IPS-20b (cell line): ENCODE data around the gene CD2AP.

Experiments used
- H3K27ac ChIP-seq: one replicate; pipeline ENCODE4 v1.5.1; 2013; ENCODE audit warnings: low read length
- H3K27me3 ChIP-seq: 2 replicates; pipeline ENCODE4 v1.6.1; 2013; ENCODE audit warnings: mild to moderate bottlenecking, low read length, inconsistent platforms; ENCODE audit not compliant: insufficient read depth
- H3K36me3 ChIP-seq: 2 replicates; pipeline ENCODE4 v1.6.1; 2013; ENCODE audit warnings: low read depth, mild to moderate bottlenecking, inconsistent platforms, low read length, moderate library complexity; ENCODE audit not compliant: insufficient read depth
- H3K4me1 ChIP-seq: 2 replicates; pipeline ENCODE4 v1.6.1; 2013; ENCODE audit warnings: mild to moderate bottlenecking, control low read depth, inconsistent platforms, low read length, moderate library complexity; ENCODE audit not compliant: insufficient read depth
- H3K4me3 ChIP-seq: 2 replicates; pipeline ENCODE4 v1.5.1; 2013; ENCODE audit warnings: mild to moderate bottlenecking, low read length, inconsistent platforms
- H3K9ac ChIP-seq: 2 replicates; pipeline ENCODE4 v1.6.1; 2013; ENCODE audit warnings: low read depth, mild to moderate bottlenecking, inconsistent platforms, low read length, moderate library complexity
- H3K9me3 ChIP-seq: 2 replicates; pipeline ENCODE4 v1.6.1; 2013; ENCODE audit warnings: mild to moderate bottlenecking, low read depth, low read length, inconsistent platforms; ENCODE audit not compliant: insufficient read depth

Gene CD2AP

GRCh38 chr6:47484616-47485015 lies 7.0 kb downstream of the CD2AP start:
- Histone ChIP-seq H3K4me3 (no peak overlapping the region), H3K27me3 (no peaks in the 10 kb centered on the region), H3K9me3 (no peaks in the 10 kb centered on the region), H3K36me3 (no peaks in the 10 kb centered on the region), H3K27ac (no peak overlapping the region), H3K4me1 (peaks cover 32% of the 10 kb centered on the region), H3K9ac (no peak overlapping the region)

GRCh38 chr6:47485083-47485482 lies 7.5 kb downstream of the CD2AP start:
- Histone ChIP-seq H3K36me3 (no peaks in the 10 kb centered on the region), H3K27me3 (no peaks in the 10 kb centered on the region), H3K9ac (no peak overlapping the region), H3K4me1 (peaks cover 30% of the 10 kb centered on the region), H3K9me3 (no peaks in the 10 kb centered on the region), H3K27ac (no peak overlapping the region), H3K4me3 (no peak overlapping the region)

- no peak overlapping the region for H3K9ac ChIP-seq
- H3K27ac ChIP-seq: no peak overlapping the region
- peaks cover 25% of the 10 kb centered on the region for H3K4me1 ChIP-seq
- H3K9me3 ChIP-seq: no peaks in the 10 kb centered on the region
- no peaks in the 10 kb centered on the region for H3K27me3 ChIP-seq
- H3K4me3 ChIP-seq: no peak overlapping the region; the same call in 1 of the 2 replicates
- no peaks in the 10 kb centered on the region for H3K36me3 ChIP-seq
Observed at GRCh38 chr6:47485491-47486135, 8.0 kb downstream of the CD2AP start.

- Histone ChIP-seq H3K4me3 (no peak overlapping the region), H3K27ac (no peak overlapping the region), H3K9me3 (no peaks in the 10 kb centered on the region), H3K9ac (no peak overlapping the region), H3K4me1 (peaks cover 26% of the 10 kb centered on the region; the same call in 1 of the 2 replicates), H3K27me3 (no peaks in the 10 kb centered on the region), H3K36me3 (no peaks in the 10 kb centered on the region)
Observed at GRCh38 chr6:47489995-47490394, 12.4 kb downstream of the CD2AP start.

- H3K9me3 ChIP-seq: no peaks in the 10 kb centered on the region
- no peaks in the 10 kb centered on the region for H3K27me3 ChIP-seq
- H3K4me1 ChIP-seq: peaks cover 31% of the 10 kb centered on the region; the same call in 1 of the 2 replicates
- H3K4me3 ChIP-seq: no peak overlapping the region
- no peak overlapping the region for H3K27ac ChIP-seq
- no peaks in the 10 kb centered on the region for H3K36me3 ChIP-seq
- no peak overlapping the region for H3K9ac ChIP-seq
Observed at GRCh38 chr6:47490676-47491075, 13.1 kb downstream of the CD2AP start.

GRCh38 chr6:47492355-47492754 lies 14.8 kb downstream of the CD2AP start:
- Histone ChIP-seq H3K36me3 (no peaks in the 10 kb centered on the region), H3K9ac (no peak overlapping the region), H3K4me1 (peaks cover 30% of the 10 kb centered on the region; the same call in 1 of the 2 replicates), H3K9me3 (no peaks in the 10 kb centered on the region), H3K27me3 (no peaks in the 10 kb centered on the region), H3K27ac (no peak overlapping the region), H3K4me3 (no peak overlapping the region)

- H3K9ac ChIP-seq: no peak overlapping the region
- H3K4me3 ChIP-seq: no peak overlapping the region
- H3K27ac ChIP-seq: no peak overlapping the region
- H3K9me3 ChIP-seq: no peaks in the 10 kb centered on the region
- no peaks in the 10 kb centered on the region for H3K27me3 ChIP-seq
- no peaks in the 10 kb centered on the region for H3K36me3 ChIP-seq
- peaks cover 42% of the 10 kb centered on the region; the same call in 1 of the 2 replicates for H3K4me1 ChIP-seq
Observed at GRCh38 chr6:47495207-47495606, 17.6 kb downstream of the CD2AP start.

GRCh38 chr6:47495954-47496545 lies 18.5 kb downstream of the CD2AP start:
- Histone ChIP-seq H3K9me3 (no peaks in the 10 kb centered on the region), H3K9ac (no peak overlapping the region), H3K36me3 (no peaks in the 10 kb centered on the region), H3K4me1 (peaks cover 45% of the 10 kb centered on the region; the same call in 1 of the 2 replicates), H3K27ac (no peak overlapping the region), H3K27me3 (no peaks in the 10 kb centered on the region), H3K4me3 (no peak overlapping the region)

- no peaks in the 10 kb centered on the region for H3K9me3 ChIP-seq
- no peak overlapping the region for H3K27ac ChIP-seq
- H3K4me1 ChIP-seq: peaks cover 45% of the 10 kb centered on the region; the same call in 1 of the 2 replicates
- H3K36me3 ChIP-seq: no peaks in the 10 kb centered on the region
- no peak overlapping the region for H3K4me3 ChIP-seq
- no peaks in the 10 kb centered on the region for H3K27me3 ChIP-seq
- H3K9ac ChIP-seq: no peak overlapping the region
Observed at GRCh38 chr6:47496935-47497579, 19.5 kb downstream of the CD2AP start.

- Histone ChIP-seq H3K9ac (no peak overlapping the region), H3K27me3 (no peaks in the 10 kb centered on the region), H3K27ac (no peak overlapping the region), H3K36me3 (peaks cover 28% of the 10 kb centered on the region; the same call in 1 of the 2 replicates), H3K4me3 (no peak overlapping the region; the same call in 1 of the 2 replicates), H3K9me3 (no peaks in the 10 kb centered on the region), H3K4me1 (peaks cover 17% of the 10 kb centered on the region; the same call in 1 of the 2 replicates)
Observed at GRCh38 chr6:47502920-47503319, 25.3 kb downstream of the CD2AP start.

GRCh38 chr6:47509937-47510336 lies 32.3 kb downstream of the CD2AP start:
- Histone ChIP-seq H3K27me3 (no peaks in the 10 kb centered on the region), H3K4me1 (no peaks in the 10 kb centered on the region), H3K27ac (no peak overlapping the region), H3K4me3 (no peak overlapping the region), H3K9ac (no peak overlapping the region), H3K36me3 (peaks cover 54% of the 10 kb centered on the region), H3K9me3 (peaks cover 12% of the 10 kb centered on the region)

GRCh38 chr6:47512872-47513271 lies 35.3 kb downstream of the CD2AP start:
- H3K4me1 ChIP-seq: no peaks in the 10 kb centered on the region
- peaks cover 42% of the 10 kb centered on the region for H3K36me3 ChIP-seq
- H3K4me3 ChIP-seq: no peak overlapping the region
- no peaks in the 10 kb centered on the region for H3K27me3 ChIP-seq
- H3K27ac ChIP-seq: no peak overlapping the region
- H3K9me3 ChIP-seq: peaks cover 12% of the 10 kb centered on the region
- H3K9ac ChIP-seq: no peak overlapping the region
